ENCODE results near the gene ELMO1. TPM values are rescaled to one million over a fixed set of nuclear protein-coding genes. Genes with fewer than 3 reads are reported as not detected.

Gene ELMO1
- total and polyA plus RNA-seq, 2 experiments from 2014 or later = 19.7 to 28.7 TPM

DNA sequence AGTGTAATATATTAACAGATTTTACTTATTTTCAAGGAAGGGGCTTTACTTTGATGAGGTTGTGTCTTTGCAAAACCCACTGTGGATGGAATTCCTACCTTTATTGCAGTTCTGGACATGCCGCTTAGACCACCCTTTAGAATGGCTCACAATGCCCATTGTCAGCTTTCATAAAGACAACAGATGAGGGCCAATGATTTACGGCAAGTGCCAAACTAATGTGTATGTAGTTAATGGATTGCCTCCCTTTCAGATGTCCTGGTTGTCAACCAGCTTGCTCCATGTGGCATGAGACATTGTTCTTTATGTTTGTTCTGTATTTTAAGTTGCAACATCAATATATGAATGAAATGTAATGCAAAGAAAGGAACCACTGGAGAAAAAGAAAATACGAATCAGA, 35.0 kb upstream of the ELMO1 start:
- H3K4me2 ChIP-seq = no peak overlapping the region
- no peaks in the 10 kb centered on the region for H3K9me2 ChIP-seq (replicated peaks; ENCODE audit: insufficient read depth)
- H4K20me1 ChIP-seq (ENCODE audit: insufficient read depth, poor library complexity, severe bottlenecking) = no peaks in the 10 kb centered on the region
- H3K79me2 ChIP-seq = no peaks in the 10 kb centered on the region
- no peak overlapping the region for H2AFZ ChIP-seq
- 91% methylated on average over 3 of the region's 3 CpGs for WGBS (ENCODE audit: low lambda C conversion rate, missing lambda C conversion rate)
- H3K36me3 ChIP-seq (replicated peaks; ENCODE audit: insufficient read depth, low read depth) = no peaks in the 10 kb centered on the region
- no peak overlapping the region for H3K27ac ChIP-seq
- DNase-seq (ENCODE audit: low spot score) = no peak
- no peaks in the 10 kb centered on the region for H3K27me3 ChIP-seq
- H3K4me1 ChIP-seq (ENCODE audit: insufficient read depth) = no peaks in the 10 kb centered on the region
- no peak overlapping the region for H3K4me3 ChIP-seq
- H3K9me3 ChIP-seq (ENCODE audit: low read depth) = no peaks in the 10 kb centered on the region
- TF ChIP-seq, protein P1, sequence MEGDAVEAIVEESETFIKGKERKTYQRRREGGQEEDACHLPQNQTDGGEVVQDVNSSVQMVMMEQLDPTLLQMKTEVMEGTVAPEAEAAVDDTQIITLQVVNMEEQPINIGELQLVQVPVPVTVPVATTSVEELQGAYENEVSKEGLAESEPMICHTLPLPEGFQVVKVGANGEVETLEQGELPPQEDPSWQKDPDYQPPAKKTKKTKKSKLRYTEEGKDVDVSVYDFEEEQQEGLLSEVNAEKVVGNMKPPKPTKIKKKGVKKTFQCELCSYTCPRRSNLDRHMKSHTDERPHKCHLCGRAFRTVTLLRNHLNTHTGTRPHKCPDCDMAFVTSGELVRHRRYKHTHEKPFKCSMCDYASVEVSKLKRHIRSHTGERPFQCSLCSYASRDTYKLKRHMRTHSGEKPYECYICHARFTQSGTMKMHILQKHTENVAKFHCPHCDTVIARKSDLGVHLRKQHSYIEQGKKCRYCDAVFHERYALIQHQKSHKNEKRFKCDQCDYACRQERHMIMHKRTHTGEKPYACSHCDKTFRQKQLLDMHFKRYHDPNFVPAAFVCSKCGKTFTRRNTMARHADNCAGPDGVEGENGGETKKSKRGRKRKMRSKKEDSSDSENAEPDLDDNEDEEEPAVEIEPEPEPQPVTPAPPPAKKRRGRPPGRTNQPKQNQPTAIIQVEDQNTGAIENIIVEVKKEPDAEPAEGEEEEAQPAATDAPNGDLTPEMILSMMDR (IDR thresholded peaks at IDR 0.05; ENCODE audit: poor library complexity) = no peak
- TF ChIP-seq EZH2 (IDR thresholded peaks at IDR 0.05; ENCODE audit: borderline replicate concordance) = no peak
- no peak for TF ChIP-seq EZH2phosphoT487 (IDR thresholded peaks at IDR 0.05; ENCODE audit: low read depth, severe bottlenecking, unreplicated experiment)

DNA sequence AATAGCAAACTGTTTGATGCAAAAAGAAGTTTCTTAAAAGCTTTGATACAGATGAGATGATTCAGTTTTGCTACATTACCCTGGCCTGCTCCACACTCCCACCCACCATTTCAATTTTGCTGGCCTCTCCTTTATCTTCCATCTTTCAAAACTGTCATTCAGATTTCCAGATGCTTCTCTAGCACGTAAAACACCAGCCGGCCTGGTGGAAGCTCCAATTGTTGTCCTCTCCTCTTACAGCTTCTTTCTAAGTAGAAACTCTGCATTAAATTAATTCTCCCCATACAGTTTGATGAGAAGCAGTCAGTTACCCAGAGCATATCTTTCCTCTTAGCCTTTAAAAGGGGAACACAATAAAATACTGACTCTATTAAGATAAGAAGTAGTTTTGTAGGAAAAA, 34.3 kb upstream of the ELMO1 start:
- WGBS (ENCODE audit: low lambda C conversion rate, missing lambda C conversion rate) = 64% methylated on average over 2 of the region's 2 CpGs
- H3K27me3 ChIP-seq = no peaks in the 10 kb centered on the region
- no peak overlapping the region for H3K27ac ChIP-seq

DNA sequence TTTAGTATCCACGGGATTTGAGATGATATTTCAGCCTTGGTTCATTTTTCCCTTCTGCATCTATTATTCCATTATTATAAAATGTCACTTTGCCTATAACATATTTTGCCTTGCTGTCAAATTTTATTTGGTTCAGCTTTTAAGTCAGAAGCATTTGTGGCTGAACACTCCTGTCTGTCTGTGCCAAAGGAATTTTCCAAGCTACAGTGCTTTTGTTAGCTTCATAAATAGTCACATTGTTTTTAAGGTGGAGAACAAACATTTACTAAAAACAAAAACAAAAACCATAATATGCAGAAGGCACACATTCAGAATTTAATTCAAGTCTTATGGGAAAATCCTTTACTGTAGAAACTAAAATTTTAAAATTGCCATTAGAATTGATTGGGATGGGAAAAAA, 33.8 kb upstream of the ELMO1 start:
- TF ChIP-seq, protein P1 (IDR thresholded peaks at IDR 0.05; ENCODE audit: poor library complexity) = no peak
- TF ChIP-seq EZH2 (IDR thresholded peaks at IDR 0.05; ENCODE audit: borderline replicate concordance) (no peak), EZH2phosphoT487 (IDR thresholded peaks at IDR 0.05; ENCODE audit: low read depth, severe bottlenecking, unreplicated experiment) (no peak)
- 75% methylated on average over 1 of the region's 1 CpG for WGBS (ENCODE audit: low lambda C conversion rate, missing lambda C conversion rate)
- Histone ChIP-seq H3K4me2 (no peak overlapping the region), H3K27ac (no peak overlapping the region), H3K27me3 (no peaks in the 10 kb centered on the region), H3K36me3 (replicated peaks; ENCODE audit: insufficient read depth, low read depth) (no peaks in the 10 kb centered on the region), H3K9me2 (replicated peaks; ENCODE audit: insufficient read depth) (no peaks in the 10 kb centered on the region), H3K4me3 (no peak overlapping the region), H3K4me1 (ENCODE audit: insufficient read depth) (no peaks in the 10 kb centered on the region), H4K20me1 (ENCODE audit: insufficient read depth, poor library complexity, severe bottlenecking) (no peaks in the 10 kb centered on the region), H3K79me2 (no peaks in the 10 kb centered on the region), H2AFZ (no peak overlapping the region), H3K9me3 (ENCODE audit: low read depth) (no peaks in the 10 kb centered on the region)
- DNase-seq (ENCODE audit: low spot score) = no peak

More for the DNA sequence above, 34.3 kb upstream of the ELMO1 start:
- Histone ChIP-seq H3K4me3 (no peak overlapping the region), H4K20me1 (ENCODE audit: insufficient read depth, poor library complexity, severe bottlenecking) (no peaks in the 10 kb centered on the region), H3K79me2 (no peaks in the 10 kb centered on the region), H3K4me2 (no peak overlapping the region), H3K9me3 (ENCODE audit: low read depth) (no peaks in the 10 kb centered on the region), H3K36me3 (replicated peaks; ENCODE audit: insufficient read depth, low read depth) (no peaks in the 10 kb centered on the region), H2AFZ (no peak overlapping the region), H3K4me1 (ENCODE audit: insufficient read depth) (no peaks in the 10 kb centered on the region), H3K9me2 (replicated peaks; ENCODE audit: insufficient read depth) (no peaks in the 10 kb centered on the region)
- TF ChIP-seq EZH2 (IDR thresholded peaks at IDR 0.05; ENCODE audit: borderline replicate concordance) (no peak), EZH2phosphoT487 (IDR thresholded peaks at IDR 0.05; ENCODE audit: low read depth, severe bottlenecking, unreplicated experiment) (no peak)
- TF ChIP-seq, protein P1 (IDR thresholded peaks at IDR 0.05; ENCODE audit: poor library complexity) = no peak
- no peak for DNase-seq (ENCODE audit: low spot score)

Data from hepatocyte (in vitro differentiated cells).